Right hindlimb (tissue), 1 donor: ENCODE data around the gene ACE.

Experiments
- DNase-seq: peaks from one replicate; pipeline ENCODE4 v3.0.0-alpha.2; 2018

The ACE gene

DNA sequence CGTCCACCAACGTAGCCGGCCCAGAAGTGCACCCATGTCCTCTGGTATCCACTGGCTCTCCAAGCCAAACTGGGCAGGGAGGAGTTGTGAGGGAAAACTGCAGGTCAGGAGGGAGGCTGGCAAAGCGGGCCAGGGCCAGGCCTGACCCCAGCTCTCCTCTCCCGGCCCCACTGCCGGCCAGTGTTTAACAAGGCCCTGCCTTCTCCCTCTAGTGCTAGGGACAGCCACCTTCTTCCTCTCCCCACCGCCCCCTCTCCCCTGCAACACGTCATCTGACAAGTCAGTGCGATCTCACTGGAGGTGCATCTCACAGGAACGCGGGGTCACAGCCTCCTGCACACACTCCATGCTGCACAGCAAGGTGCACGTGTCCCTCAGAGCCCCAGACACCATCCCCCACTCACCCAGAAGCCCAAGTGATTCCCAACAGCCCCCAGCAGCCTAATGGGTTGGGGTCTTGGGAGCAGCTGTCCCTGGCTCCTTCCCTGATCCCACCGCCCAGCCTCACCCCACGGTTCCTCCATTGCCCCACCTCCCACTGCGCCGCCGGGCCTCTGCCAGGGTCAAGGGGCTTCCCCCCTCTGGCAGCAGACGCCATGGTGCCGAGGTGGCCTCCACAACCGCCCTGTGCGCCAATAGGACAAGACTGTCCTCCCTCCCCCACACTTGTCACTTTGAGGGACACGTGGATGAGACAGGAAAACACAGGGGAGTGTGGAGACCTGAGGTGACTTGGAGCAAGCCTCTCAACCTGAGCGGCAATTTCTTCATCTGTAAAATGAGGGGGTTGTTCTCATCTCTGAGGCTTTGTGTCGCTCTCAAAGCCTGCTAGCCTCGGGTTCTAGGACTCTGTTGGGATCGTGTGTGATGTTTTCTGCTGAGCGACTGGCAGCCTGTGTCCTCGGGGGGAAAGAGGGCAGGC is 1.1 kb upstream of the ACE start:
- DNase-seq: no peak

DNA sequence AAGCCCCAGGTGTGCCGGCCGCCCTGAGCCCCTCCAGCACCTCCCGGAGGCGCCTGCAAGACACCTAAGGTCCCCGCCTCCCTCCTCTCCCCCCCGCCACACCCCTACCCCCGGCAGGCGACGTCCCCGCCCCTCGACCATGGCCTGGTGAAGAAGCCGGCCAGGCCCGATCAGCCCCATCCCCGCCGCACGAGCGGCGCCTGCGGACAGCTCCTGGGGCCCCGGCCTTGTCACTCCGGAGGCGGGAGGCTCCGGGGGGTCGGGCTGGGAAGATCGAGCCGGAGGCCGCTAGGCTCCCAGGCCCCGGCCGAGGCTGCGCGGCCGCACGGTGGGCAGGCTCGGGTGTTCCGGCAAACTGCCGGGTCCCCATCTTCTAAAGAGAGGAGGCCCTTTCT is 405 bp upstream of the ACE start:
- peak; percentile 39 for DNase-seq

DNA sequence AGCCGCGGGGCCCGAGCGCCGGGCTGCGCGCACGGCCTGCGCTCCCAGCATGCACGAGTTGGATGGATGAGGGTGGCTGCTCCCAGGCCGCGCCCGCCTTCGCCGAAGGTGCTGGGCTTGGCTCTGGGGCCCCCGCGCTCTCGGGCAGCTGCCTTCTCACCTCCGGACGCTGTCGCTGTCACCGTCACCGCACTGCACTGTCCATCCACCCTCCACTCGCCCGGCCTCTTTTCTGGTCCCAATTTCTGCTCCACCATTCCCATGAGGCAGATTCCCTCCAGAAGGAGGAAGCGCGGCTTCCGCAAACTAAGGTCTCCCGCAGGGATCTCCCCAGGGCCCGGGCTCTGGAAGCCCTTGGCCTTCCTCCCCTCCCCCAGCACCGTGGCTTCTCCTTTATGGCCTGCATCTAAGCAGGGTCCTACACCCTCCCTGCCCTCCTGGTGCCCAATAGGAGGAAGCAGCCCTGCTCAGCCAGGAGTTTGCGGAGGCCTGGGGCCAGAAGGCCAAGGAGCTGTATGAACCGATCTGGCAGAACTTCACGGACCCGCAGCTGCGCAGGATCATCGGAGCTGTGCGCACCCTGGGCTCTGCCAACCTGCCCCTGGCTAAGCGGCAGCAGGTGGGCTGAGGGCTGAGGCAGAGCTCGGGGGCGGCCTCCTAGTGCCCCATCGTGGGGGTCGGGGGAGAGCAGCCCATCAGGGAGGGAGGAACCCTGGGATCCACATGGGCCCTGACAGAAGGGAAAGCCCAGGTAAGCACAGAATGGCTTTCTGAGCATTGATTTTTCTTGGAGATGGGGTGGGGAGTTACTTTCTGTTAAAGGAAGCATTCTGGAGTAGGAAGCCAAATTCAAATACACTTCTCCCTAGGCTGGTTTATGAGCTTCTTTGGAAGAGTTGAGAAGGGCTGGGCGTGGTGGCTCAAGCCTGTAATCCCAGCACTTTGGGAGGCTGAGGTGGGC is 899 bp downstream of the ACE start:
- no peak for DNase-seq

DNA sequence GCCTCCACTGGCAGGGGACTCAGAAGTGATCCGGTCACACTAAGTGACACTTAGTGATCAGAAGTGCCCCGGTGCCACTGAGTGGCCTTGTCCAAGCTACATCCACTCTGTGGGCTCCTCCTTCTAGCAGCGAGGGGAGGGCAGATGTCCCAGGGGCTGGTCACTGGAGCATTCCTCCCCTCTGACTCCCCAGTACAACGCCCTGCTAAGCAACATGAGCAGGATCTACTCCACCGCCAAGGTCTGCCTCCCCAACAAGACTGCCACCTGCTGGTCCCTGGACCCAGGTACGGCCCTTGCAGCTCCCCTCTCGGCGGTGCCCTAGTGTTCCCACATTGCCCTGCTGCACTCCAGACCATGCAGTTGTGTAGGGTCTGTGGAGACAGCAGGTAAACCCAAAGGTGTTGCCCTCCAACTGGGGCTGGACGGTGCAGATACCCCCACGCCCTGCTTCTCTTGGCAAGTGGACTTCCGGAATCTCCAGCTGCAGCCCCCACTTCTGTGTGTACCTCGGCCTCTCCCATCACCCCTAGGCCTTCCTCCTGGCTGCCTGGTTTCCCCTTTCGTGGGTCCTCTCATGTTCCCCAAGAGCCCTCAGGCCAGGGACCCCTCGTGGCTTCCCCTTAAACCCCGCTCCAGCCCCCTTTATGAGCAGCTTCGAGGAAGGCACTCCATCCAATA is 2.1 kb downstream of the ACE start:
- peak; percentile 72 for DNase-seq

DNA sequence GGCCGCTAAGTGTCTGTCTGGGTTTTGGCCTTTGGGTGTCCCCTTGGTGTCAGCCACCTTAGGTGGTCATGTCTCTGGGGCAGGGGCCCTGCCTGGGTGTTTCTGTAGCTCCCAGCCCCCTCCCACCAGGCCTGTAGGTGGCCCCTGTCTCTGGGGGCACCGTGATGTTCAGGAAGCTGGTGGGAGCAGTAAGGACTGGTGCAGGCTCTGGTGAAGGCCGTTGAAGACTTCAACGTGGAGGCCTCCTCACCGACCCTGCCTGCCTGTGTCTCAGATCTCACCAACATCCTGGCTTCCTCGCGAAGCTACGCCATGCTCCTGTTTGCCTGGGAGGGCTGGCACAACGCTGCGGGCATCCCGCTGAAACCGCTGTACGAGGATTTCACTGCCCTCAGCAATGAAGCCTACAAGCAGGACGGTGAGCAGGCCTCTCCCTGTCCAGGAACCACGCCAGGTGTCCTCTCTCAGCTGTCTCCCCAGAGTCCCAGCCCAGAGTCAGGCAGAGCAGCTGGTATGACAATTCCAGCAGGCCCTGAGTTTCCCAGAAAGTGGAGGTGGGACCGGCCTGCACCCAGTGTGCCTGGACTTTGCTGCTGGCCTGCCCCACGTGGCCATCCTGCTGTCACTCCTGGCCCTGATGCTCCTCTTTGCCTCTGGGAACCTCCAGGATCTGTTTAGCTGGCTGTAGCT is 2.8 kb downstream of the ACE start:
- no peak for DNase-seq

DNA sequence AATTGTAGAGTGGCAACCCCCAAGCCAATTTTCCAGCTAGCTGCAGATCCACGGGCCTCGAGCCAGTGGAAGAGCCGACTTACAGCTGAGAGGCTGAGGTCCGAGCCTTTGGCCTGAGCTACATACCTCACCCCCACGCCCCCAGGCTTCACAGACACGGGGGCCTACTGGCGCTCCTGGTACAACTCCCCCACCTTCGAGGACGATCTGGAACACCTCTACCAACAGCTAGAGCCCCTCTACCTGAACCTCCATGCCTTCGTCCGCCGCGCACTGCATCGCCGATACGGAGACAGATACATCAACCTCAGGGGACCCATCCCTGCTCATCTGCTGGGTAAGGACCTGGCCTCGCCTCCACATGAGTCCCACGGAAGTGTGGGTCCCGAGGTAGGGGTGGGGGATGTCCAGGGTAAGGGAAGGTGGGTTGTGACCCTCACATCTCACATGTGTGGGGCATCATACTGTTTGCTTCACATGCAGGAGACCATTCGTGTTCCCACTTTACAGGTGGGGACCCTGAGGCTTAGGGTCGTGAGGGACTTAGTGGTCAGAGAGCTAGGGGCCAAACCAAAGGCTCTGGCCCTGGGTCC is 3.4 kb downstream of the ACE start:
- DNase-seq: no peak

DNA sequence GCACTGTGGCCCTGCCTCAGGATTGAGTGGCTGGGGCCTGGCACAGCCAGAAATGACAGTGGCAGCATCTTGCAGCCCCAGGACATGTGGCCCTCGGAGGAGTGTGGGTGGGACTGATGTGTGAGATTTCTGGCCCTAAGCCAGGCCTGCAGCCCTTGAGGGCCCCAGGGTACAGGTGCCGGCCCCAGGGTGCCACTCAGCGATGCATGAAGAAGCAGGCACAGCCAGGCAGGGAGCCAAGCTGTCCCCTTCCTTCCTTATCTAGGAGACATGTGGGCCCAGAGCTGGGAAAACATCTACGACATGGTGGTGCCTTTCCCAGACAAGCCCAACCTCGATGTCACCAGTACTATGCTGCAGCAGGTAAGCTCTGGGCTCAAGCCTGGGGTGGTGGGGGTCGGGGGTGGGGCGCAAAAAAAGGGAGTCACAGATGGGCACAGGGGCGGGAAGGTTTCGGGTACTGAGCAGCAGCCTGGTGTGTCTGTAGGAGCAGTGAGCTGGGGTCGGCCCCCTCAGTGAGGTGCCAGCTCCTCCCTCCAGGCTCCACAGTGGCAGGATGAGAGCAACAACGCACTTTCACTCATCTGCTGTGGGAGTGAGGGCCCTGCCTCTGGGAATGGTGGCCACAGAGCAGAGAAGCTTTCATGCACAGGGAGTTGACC is 4.1 kb downstream of the ACE start:
- no peak for DNase-seq

DNA sequence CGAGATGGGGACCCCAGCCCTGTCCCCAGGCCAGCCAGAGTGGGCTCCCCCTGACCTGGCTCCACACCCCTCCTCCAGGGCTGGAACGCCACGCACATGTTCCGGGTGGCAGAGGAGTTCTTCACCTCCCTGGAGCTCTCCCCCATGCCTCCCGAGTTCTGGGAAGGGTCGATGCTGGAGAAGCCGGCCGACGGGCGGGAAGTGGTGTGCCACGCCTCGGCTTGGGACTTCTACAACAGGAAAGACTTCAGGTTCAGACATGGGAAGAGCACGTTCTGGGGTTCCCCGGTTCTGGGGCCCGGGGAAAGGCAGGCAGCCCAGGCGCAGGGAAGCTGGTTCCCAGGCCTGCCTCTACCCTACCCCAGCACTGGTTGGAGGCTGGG is 4.6 kb downstream of the ACE start:
- no peak for DNase-seq

DNA sequence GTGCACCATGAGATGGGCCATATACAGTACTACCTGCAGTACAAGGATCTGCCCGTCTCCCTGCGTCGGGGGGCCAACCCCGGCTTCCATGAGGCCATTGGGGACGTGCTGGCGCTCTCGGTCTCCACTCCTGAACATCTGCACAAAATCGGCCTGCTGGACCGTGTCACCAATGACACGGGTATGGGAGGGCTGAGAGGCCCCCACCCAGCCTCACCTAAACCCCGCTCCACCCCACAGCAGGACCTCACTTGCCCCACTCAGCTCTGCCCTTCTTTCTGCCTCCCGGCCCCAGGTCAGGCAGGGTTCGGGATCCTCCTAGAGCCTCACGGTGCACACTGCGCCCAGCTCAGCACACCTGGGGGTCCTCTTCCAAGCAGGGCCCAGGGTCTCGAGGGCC is 5.6 kb downstream of the ACE start:
- no peak for DNase-seq

DNA sequence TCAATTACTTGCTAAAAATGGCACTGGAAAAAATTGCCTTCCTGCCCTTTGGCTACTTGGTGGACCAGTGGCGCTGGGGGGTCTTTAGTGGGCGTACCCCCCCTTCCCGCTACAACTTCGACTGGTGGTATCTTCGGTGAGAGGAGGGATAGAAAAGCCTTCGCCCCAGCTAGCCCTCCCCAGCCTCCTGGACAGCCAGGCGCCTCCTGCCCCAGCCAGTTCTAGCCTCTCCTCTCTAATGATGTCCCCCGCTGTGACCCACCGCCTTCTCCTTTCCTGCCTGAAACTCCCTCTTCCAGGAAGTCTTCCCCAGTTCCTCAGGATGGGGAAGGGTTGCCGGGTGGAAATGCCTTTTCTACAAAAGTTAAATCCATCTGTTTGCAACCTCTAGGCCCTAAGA is 6.2 kb downstream of the ACE start:
- no peak for DNase-seq

DNA sequence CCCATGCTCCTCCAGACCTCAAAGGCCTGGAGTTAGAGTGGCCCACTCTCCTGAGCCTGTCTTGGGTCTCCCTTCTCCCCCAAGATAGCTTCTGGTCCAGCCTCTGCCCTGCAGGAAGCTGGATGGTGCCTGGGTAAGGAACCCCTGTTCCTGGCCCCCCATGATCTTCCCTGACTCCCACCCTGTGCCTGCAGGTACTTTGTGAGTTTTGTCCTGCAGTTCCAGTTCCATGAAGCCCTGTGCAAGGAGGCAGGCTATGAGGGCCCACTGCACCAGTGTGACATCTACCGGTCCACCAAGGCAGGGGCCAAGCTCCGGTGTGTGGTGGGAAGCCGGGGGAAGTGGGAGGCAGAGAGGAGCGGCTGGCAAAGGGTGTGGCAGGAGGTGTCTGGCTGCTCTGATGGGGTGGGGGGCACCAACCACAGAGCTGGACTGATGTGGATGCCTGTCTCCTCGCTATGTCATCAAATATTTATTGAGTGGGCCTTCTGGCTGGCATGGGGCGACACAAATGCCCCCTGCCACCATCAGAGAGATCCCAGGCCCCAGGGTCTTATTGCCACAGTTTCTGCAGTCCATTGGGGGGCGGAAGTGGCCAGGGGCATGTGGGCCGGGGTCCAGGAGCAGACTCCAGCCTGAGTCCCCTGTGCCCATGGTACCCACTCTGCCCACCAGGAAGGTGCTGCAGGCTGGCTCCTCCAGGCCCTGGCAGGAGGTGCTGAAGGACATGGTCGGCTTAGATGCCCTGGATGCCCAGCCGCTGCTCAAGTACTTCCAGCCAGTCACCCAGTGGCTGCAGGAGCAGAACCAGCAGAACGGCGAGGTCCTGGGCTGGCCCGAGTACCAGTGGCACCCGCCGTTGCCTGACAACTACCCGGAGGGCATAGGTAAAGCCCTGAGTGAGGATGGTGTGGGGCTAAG is 7.1 kb downstream of the ACE start:
- no peak for DNase-seq

DNA sequence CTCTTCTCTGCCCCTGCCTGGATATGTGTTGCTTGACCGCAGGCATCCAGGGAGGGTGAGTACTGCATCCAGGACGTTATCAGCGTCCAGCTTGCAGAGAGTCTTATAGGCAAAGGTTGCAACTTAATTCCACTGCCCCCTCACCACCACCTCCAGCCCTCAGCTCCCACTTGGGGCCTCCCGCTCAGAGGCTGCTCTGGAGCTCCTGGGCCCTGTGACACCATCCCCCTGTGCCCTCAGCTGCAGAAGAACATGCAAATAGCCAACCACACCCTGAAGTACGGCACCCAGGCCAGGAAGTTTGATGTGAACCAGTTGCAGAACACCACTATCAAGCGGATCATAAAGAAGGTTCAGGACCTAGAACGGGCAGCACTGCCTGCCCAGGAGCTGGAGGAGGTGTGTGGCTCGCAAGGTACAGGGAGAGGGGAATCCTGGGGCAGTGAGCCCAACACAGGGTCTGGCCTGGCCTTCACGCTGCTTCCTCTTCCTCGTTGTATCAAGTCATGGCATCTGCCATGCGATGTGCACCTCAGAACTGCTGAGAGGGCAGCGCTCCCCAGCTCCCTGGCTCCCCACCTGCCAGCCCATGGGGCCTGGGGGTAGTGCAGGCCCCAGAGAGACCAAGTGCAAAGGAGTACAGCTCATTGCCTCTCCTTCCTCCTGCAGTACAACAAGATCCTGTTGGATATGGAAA is 9.6 kb downstream of the ACE start:
- no peak for DNase-seq

DNA sequence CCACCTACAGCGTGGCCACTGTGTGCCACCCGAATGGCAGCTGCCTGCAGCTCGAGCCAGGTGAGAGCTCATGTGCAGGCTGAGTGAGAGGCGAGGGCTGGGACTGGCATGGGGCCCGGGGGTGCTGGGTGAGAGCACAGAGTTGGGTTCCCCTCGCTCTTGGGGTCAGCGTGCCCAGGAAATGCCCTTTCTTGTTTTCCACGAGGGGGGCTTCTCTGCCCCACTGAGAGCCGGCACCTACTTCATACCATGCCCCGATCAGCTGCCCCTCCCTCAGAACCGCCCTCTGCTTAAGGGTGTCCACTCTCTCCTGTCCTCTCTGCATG is 10.1 kb downstream of the ACE start:
- DNase-seq: no peak

DNA sequence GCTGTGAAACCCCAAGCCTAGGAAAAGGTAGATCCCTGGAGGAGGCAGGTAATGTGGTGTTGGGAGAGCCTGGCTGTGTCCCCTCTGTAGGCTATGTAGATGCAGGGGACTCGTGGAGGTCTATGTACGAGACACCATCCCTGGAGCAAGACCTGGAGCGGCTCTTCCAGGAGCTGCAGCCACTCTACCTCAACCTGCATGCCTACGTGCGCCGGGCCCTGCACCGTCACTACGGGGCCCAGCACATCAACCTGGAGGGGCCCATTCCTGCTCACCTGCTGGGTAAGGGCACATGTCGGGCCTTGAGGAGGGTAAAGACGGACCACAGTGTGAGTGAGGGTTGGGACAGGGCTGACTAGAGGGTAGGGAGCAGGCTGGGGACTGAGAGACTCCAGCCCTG is 12.0 kb downstream of the ACE start:
- no peak for DNase-seq

DNA sequence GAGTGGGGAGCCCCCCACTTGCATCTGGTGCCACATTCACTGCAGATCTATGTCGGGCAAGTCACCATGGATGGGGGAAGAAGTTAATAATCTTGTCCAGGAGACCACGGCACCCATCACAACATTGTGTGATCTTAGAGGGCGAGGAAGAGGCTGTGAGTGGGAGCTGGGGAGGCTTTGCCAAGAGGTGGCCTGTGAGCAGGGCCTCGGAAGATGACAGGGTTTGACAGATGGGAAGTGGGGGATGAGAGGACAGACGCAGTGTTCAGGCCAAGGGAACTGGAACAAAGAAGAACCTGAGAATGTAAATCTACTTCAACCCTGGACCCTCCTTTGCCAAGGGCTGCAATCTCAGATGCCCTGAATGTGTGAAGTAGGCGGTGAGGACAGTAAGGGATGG is 12.4 kb downstream of the ACE start:
- DNase-seq: no peak

DNA sequence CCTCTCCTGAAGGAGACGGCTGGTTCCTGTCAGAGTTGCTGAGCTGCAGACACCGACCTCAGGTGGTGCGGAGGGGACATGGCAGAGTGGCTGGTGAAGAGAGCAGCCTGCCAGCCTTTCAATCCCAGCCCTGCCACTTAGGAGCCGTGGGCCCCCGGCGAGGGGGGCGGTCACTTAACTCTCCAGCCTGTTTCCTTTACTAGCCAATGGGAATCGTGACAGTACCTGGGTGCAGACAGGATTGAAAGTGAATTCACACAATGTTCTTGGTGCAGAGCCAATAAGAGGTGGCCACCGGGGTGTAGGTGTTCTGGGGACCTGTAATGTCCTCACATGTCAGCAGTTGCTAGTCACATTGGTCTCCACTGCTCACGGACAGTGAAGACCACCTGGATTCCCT is 13.5 kb downstream of the ACE start:
- no peak for DNase-seq

DNA sequence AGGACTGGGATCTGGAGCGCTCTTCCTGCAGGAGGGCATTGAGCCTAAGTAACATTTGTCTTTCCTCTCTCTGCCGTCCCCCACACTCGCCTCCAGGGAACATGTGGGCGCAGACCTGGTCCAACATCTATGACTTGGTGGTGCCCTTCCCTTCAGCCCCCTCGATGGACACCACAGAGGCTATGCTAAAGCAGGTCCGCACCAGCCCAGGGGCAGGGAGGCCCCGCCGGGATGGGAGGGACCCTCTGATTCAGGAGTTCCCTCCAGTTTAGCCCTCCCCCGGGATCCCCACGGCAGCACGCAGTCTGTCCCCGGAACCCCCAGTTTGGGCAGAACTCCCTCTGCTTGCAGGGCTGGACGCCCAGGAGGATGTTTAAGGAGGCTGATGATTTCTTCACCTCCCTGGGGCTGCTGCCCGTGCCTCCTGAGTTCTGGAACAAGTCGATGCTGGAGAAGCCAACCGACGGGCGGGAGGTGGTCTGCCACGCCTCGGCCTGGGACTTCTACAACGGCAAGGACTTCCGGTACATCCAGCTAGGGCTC is 14.1 kb downstream of the ACE start:
- no peak for DNase-seq

DNA sequence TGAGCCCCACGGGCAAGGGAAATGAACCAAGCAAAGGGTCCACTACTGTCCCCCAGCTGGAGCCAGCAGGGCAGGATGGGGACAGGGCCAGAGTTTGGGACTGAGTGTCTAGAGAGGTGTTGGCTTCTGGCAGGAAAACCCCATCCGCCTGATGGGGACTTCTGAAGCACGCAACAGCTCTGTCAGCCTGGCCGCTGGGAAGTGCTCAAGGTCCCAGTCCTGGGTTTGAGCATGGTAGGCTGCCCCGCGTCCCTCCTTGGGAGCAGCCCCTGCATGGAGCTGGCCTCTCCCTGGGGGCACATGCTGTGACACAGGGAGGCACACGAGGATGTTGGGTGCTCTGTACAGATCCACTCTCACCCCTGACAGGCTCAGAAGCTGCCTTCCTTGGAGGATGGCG is 14.6 kb downstream of the ACE start:
- no peak for DNase-seq

DNA sequence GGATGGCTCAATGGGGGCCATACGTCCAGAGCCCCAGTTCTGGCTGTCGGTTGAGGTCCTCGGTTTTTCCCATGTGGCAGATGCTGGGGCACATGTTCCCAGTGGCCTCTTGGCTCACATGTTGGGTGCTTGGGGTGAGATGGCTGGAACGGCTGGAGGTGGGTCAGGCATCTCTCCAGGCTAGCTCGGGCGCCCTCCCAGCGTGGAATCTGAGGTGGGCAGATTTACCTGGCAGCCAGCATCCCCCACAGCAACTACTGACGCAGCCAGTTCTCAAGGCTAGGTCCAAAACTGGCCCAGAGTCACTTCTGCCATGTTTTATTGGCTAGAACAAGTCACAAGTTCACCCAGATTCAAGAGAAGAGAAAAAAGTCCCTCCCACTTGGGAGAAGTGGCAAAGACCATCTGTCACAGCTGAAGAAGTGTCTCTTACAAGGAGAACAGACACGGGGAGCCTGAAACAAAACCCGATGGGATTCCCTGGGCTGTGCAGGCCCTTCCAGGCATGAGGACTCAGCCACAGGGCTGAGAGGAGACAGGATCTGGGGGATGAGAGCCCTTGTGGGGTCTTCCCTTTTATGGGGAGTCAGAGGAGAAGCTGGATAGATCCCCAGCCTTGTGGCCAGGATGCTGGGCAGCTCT is 15.2 kb downstream of the ACE start:
- no peak for DNase-seq
